Gastroesophageal sphincter (tissue), 3 donors: ENCODE measurements around the gene CEP97.

Source experiments
- POLR2A ChIP-seq, 2 donors: fragments of 450-650 bp; IDR thresholded peaks; one replicate each; pipeline ENCODE4 v1.6.1; 2017; ENCODE audit warnings: antibody characterized with exemption in 2 of 2, mild to moderate bottlenecking in 2 of 2, moderate library complexity in 1 of 2
- POLR2AphosphoS5 ChIP-seq: sonication (generic); formaldehyde crosslinking; IDR thresholded peaks from one replicate; pipeline ENCODE4 v1.6.1; 2017; ENCODE audit warnings: antibody characterized with exemption
- TF ChIP-seq, protein P1 (sequence below), 4 experiments: fragments of 200-600 bp in 2 of 4; fragments of 450-650 bp in 2 of 4; sonication (generic) in 1 of 4; IDR thresholded peaks; one replicate each; pipeline ENCODE4 v1.5.1; 2017 to 2019; ENCODE audit warnings: antibody characterized with exemption in 4 of 4, mild to moderate bottlenecking in 2 of 4, moderate library complexity in 2 of 4

DNA sequence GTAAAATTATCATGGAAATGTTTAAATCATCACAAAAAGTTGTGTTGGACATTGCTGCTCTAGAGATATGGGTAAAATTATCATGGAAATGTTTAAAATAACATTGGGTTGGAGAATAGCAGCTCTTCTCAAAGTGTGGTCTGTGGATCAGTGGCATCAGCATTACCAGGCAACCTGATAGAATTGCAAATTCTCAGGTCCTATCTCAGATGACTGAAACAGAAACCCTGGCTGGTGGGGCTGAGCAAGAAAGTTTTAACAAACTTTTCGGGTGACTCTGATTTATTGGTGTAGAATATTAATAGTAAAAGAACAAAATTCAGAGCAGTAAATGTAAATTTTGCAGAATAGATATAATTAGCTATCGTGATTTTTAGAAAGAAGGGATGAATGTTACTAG is 83.5 kb downstream of the CEP97 start:
- TF ChIP-seq POLR2A (IDR thresholded peaks at IDR 0.05) = no peak
- TF ChIP-seq, protein P1, sequence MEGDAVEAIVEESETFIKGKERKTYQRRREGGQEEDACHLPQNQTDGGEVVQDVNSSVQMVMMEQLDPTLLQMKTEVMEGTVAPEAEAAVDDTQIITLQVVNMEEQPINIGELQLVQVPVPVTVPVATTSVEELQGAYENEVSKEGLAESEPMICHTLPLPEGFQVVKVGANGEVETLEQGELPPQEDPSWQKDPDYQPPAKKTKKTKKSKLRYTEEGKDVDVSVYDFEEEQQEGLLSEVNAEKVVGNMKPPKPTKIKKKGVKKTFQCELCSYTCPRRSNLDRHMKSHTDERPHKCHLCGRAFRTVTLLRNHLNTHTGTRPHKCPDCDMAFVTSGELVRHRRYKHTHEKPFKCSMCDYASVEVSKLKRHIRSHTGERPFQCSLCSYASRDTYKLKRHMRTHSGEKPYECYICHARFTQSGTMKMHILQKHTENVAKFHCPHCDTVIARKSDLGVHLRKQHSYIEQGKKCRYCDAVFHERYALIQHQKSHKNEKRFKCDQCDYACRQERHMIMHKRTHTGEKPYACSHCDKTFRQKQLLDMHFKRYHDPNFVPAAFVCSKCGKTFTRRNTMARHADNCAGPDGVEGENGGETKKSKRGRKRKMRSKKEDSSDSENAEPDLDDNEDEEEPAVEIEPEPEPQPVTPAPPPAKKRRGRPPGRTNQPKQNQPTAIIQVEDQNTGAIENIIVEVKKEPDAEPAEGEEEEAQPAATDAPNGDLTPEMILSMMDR (IDR thresholded peaks at IDR 0.05) = no peak
- no peak for TF ChIP-seq POLR2AphosphoS5
